ENCODE measurements around the gene KLK7. TPM values are rescaled to one million over a fixed set of nuclear protein-coding genes. Genes with fewer than 3 reads are reported as not detected.

Gene KLK7
- polyA plus RNA-seq, result 0.42 TPM
- long read RNA-seq, donor 1, result 0 reads
- long read RNA-seq, donor 2, result 0 reads
- long read RNA-seq, donor 3, result 0 reads
- long read RNA-seq, donor 4, result 0 reads
- long read RNA-seq, donor 5, result 0 reads
- long read RNA-seq, donor 6, result 0 reads
- long read RNA-seq, donor 7, result 0 reads
- long read RNA-seq, donor 8, result 0 reads
- long read RNA-seq, donor 9, result 0 reads
- long read RNA-seq, donor 10, result 0 reads
- long read RNA-seq, donor 11, result 0 reads

DNA sequence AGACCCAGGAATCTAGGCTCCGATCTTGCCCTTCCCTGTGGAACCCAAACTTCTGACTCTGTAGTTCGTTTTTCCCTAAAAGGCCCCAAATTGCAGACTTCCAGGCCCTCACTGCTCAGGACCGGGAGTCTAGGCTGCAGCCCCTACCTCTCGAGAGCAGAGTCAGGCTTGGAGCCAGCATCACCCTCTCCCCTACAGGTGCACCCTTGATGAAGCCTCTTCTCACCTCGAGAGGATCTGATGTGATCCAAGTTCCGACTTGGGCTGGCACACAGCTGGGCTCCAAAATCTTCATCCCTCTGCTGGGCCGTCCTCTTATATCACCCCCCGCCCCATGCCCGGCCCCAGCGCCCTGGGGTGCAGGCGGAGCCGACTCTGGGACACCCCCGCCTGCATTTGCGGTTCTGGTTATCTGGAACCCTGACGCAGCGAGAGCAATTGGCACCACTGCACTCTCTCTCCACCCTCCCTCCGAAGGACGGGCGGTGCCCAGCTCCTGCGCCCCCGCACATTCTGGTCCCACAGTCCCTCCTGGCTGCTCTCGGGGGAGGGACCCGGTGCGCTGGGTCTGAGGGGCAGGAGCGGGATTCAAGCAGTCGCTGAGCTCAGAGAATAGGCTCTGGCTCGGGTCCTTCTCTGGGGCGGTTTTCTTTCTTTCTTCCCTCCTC lies at the start of gene KLK7:
TSS of gene KLK7 (minus strand) at position 293 of the 668 bp plus-strand sequence. CDS start 1,518 bp downstream, outside the sequence.
- no peaks in the 10 kb centered on the region for H3K9me3 ChIP-seq (ENCODE audit: control insufficient read depth, low read depth, low read length)
- H3K36me3 ChIP-seq (ENCODE audit: control insufficient read depth, insufficient read depth, low read length), result no peaks in the 10 kb centered on the region
- DNase-seq, result no peak
- H3K4me3 ChIP-seq (ENCODE audit: low read length), result no peak within 1 kb of the TSS
- no peak within 1 kb of the TSS for H3K27ac ChIP-seq (ENCODE audit: low read length)
- no peaks in the 10 kb centered on the region for H3K4me1 ChIP-seq (ENCODE audit: control insufficient read depth, insufficient read depth, low read length)
- H3K27me3 ChIP-seq (ENCODE audit: control insufficient read depth, insufficient read depth, low read length), result peaks cover 7% of the 10 kb centered on the region
- 0% methylated on average over 1 of the region's 28 CpGs for WGBS (ENCODE audit: insufficient coverage, low lambda C conversion rate)

GRCh38 chr19:51031880-51032225 lies 48.1 kb upstream of the KLK7 start:
- Histone ChIP-seq H3K36me3 (ENCODE audit: control insufficient read depth, insufficient read depth, low read length) (no peaks in the 10 kb centered on the region), H3K9me3 (ENCODE audit: control insufficient read depth, low read depth, low read length) (no peaks in the 10 kb centered on the region), H3K4me3 (ENCODE audit: low read length) (no peak overlapping the region), H3K27ac (ENCODE audit: low read length) (no peak overlapping the region), H3K4me1 (ENCODE audit: control insufficient read depth, insufficient read depth, low read length) (no peaks in the 10 kb centered on the region), H3K27me3 (ENCODE audit: control insufficient read depth, insufficient read depth, low read length) (peaks cover 9% of the 10 kb centered on the region)
- no peak for DNase-seq
- no CpG with 5 or more reads among the region's 28 CpGs for WGBS (ENCODE audit: insufficient coverage, low lambda C conversion rate)

GRCh38 chr19:51031220-51031879 lies 47.6 kb upstream of the KLK7 start:
- Histone ChIP-seq H3K27ac (ENCODE audit: low read length) (no peak overlapping the region), H3K27me3 (ENCODE audit: control insufficient read depth, insufficient read depth, low read length) (peaks cover 9% of the 10 kb centered on the region)
- no CpG with 5 or more reads among the region's 7 CpGs for WGBS (ENCODE audit: insufficient coverage, low lambda C conversion rate)

DNA sequence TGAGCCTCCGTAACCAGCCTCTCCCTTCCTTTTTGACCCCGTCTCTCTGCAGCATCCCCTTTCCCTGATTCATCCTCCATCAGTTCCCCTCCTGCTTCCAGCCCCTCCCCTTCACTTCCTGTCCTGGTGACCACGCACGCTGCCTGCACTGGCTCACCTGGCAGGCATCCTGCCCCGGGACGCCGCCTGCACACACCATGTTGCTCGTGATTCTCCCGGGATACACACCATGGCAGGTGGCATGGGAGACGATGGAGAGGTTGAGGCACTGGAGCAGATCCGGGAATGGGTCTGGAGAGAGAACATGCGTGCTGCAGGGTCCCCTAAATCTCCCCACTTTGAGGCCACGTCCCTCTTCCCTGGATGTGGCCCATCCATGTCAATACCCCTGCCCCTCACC lies 46.9 kb upstream of the KLK7 start:
- Histone ChIP-seq H3K4me3 (ENCODE audit: low read length) (no peak overlapping the region), H3K36me3 (ENCODE audit: control insufficient read depth, insufficient read depth, low read length) (no peaks in the 10 kb centered on the region), H3K27me3 (ENCODE audit: control insufficient read depth, insufficient read depth, low read length) (peaks cover 13% of the 10 kb centered on the region), H3K9me3 (ENCODE audit: control insufficient read depth, low read depth, low read length) (no peaks in the 10 kb centered on the region), H3K27ac (ENCODE audit: low read length) (no peak overlapping the region), H3K4me1 (ENCODE audit: control insufficient read depth, insufficient read depth, low read length) (no peaks in the 10 kb centered on the region)
- DNase-seq, result no peak
- 70% methylated on average over 2 of the region's 13 CpGs for WGBS (ENCODE audit: insufficient coverage, low lambda C conversion rate)

More at GRCh38 chr19:51031220-51031879, 47.6 kb upstream of the KLK7 start:
- H3K4me3 ChIP-seq (ENCODE audit: low read length), result no peak overlapping the region
- DNase-seq, result no peak
- no peaks in the 10 kb centered on the region for H3K9me3 ChIP-seq (ENCODE audit: control insufficient read depth, low read depth, low read length)
- no peaks in the 10 kb centered on the region for H3K4me1 ChIP-seq (ENCODE audit: control insufficient read depth, insufficient read depth, low read length)
- H3K36me3 ChIP-seq (ENCODE audit: control insufficient read depth, insufficient read depth, low read length), result no peaks in the 10 kb centered on the region

DNA sequence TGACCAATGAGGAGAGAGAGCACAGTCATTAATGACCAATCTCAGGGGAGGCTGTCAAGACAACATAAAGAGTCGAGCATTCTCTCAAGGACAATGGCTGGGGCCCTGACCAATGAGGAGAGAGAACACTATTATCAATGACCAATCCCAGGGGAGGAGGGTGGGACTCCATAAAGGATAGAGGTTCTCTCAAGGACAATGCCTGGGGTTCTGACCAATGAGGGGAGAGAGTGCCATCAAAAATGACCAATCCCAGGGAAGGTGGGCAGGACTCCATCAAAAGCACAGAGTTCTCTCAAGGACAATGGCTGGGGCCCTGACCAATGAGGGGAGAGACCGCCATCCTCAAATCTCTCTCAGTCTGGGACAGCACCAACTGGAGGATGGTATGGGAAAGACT lies 46.0 kb upstream of the KLK7 start:
- DNase-seq, result no peak
- no peak overlapping the region for H3K27ac ChIP-seq (ENCODE audit: low read length)
- no CpG with 5 or more reads among the region's 2 CpGs for WGBS (ENCODE audit: insufficient coverage, low lambda C conversion rate)
- no peaks in the 10 kb centered on the region for H3K36me3 ChIP-seq (ENCODE audit: control insufficient read depth, insufficient read depth, low read length)
- H3K4me1 ChIP-seq (ENCODE audit: control insufficient read depth, insufficient read depth, low read length), result no peaks in the 10 kb centered on the region
- H3K4me3 ChIP-seq (ENCODE audit: low read length), result no peak overlapping the region
- peaks cover 14% of the 10 kb centered on the region for H3K27me3 ChIP-seq (ENCODE audit: control insufficient read depth, insufficient read depth, low read length)
- no peaks in the 10 kb centered on the region for H3K9me3 ChIP-seq (ENCODE audit: control insufficient read depth, low read depth, low read length)

- no peaks in the 10 kb centered on the region for H3K36me3 ChIP-seq (ENCODE audit: control insufficient read depth, insufficient read depth, low read length)
- no CpG with 5 or more reads among the region's 5 CpGs for WGBS (ENCODE audit: insufficient coverage, low lambda C conversion rate)
- no peak overlapping the region for H3K27ac ChIP-seq (ENCODE audit: low read length)
- DNase-seq, result no peak
- no peaks in the 10 kb centered on the region for H3K4me1 ChIP-seq (ENCODE audit: control insufficient read depth, insufficient read depth, low read length)
- H3K9me3 ChIP-seq (ENCODE audit: control insufficient read depth, low read depth, low read length), result no peaks in the 10 kb centered on the region
- H3K4me3 ChIP-seq (ENCODE audit: low read length), result no peak overlapping the region
- H3K27me3 ChIP-seq (ENCODE audit: control insufficient read depth, insufficient read depth, low read length), result peaks cover 14% of the 10 kb centered on the region
These were observed 44.2 kb upstream of the KLK7 start for GRCh38 chr19:51027873-51028272.

DNA sequence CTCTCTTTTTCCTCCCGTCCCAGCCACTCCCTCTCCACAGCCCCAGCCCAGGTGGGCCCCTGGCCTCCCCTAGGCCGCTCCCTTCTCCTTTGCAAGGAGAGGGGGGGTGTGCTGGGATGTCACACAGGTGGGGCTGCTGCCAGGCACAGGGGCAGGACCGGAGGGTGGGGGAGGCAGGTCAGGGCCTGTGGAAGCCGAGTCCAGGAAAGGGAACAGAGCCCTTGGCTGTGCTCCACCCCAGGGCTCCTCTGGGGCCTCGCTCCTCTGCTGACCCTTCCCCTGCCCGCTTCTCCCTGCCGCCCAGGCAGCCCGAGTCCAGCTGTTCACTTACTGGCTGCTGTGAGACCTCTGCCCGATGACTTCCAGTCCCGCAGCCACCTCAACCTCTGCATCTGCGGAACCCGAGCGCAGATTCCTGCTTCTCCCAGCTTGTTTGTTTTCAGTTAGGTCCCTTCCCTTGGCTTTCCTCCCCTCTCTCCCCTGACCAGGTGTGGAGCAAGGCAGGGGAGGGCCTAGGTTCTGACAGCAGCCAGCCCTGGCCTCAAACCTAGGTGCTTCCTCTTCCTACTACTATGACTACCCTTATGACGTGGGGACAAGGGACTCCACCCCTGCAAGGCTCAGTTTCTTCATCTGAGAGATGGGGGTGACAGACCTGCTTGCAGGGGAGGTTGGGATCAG lies 43.5 kb upstream of the KLK7 start:
- no peak overlapping the region for H3K27ac ChIP-seq (ENCODE audit: low read length)
- no CpG with 5 or more reads among the region's 14 CpGs for WGBS (ENCODE audit: insufficient coverage, low lambda C conversion rate)
- H3K9me3 ChIP-seq (ENCODE audit: control insufficient read depth, low read depth, low read length), result no peaks in the 10 kb centered on the region
- H3K4me1 ChIP-seq (ENCODE audit: control insufficient read depth, insufficient read depth, low read length), result no peaks in the 10 kb centered on the region
- H3K27me3 ChIP-seq (ENCODE audit: control insufficient read depth, insufficient read depth, low read length), result peaks cover 14% of the 10 kb centered on the region
- no peaks in the 10 kb centered on the region for H3K36me3 ChIP-seq (ENCODE audit: control insufficient read depth, insufficient read depth, low read length)
- no peak for DNase-seq
- H3K4me3 ChIP-seq (ENCODE audit: low read length), result no peak overlapping the region

DNA sequence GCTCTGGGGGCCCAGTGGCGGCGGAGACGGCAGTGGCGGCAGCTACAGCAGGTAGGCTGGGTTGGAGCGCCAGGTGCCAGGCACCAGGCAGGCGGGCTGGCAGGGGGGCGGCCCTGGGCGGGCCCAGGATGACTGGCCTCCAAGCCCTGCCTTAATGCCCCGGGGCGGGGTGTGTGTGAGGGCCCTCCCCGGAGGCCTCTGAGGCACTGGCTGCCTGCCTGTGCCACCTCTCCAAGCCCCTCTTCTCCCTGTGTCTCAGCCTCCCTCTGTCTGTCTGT lies 42.8 kb upstream of the KLK7 start, which contains the start of gene KLK11:
TSS of gene KLK11 (minus strand) at position 63 of the 278 bp plus-strand sequence. CDS start 985 bp downstream, outside the sequence.
- peaks cover 15% of the 10 kb centered on the region for H3K27me3 ChIP-seq (ENCODE audit: control insufficient read depth, insufficient read depth, low read length)
- H3K9me3 ChIP-seq (ENCODE audit: control insufficient read depth, low read depth, low read length), result no peaks in the 10 kb centered on the region
- H3K36me3 ChIP-seq (ENCODE audit: control insufficient read depth, insufficient read depth, low read length), result no peaks in the 10 kb centered on the region
- DNase-seq, result no peak
- no peaks in the 10 kb centered on the region for H3K4me1 ChIP-seq (ENCODE audit: control insufficient read depth, insufficient read depth, low read length)
- H3K4me3 ChIP-seq (ENCODE audit: low read length), result no peak within 1 kb of the TSS
- H3K27ac ChIP-seq (ENCODE audit: low read length), result no peak within 1 kb of the TSS
- no CpG with 5 or more reads among the region's 11 CpGs for WGBS (ENCODE audit: insufficient coverage, low lambda C conversion rate)

GRCh38 chr19:51025809-51026553 lies 42.3 kb upstream of the KLK7 start:
- Histone ChIP-seq H3K36me3 (ENCODE audit: control insufficient read depth, insufficient read depth, low read length) (no peaks in the 10 kb centered on the region), H3K27me3 (ENCODE audit: control insufficient read depth, insufficient read depth, low read length) (peaks cover 18% of the 10 kb centered on the region), H3K9me3 (ENCODE audit: control insufficient read depth, low read depth, low read length) (no peaks in the 10 kb centered on the region), H3K4me3 (ENCODE audit: low read length) (no peak overlapping the region), H3K4me1 (ENCODE audit: control insufficient read depth, insufficient read depth, low read length) (no peaks in the 10 kb centered on the region), H3K27ac (ENCODE audit: low read length) (no peak overlapping the region)
- no CpG with 5 or more reads among the region's 18 CpGs for WGBS (ENCODE audit: insufficient coverage, low lambda C conversion rate)
- DNase-seq, result no peak

GRCh38 chr19:51025401-51025800 lies 41.7 kb upstream of the KLK7 start:
- no CpG with 5 or more reads among the region's 6 CpGs for WGBS (ENCODE audit: insufficient coverage, low lambda C conversion rate)
- H3K27ac ChIP-seq (ENCODE audit: low read length), result no peak overlapping the region

More at GRCh38 chr19:51025401-51025800, 41.7 kb upstream of the KLK7 start:
- Histone ChIP-seq H3K4me1 (ENCODE audit: control insufficient read depth, insufficient read depth, low read length) (no peaks in the 10 kb centered on the region), H3K9me3 (ENCODE audit: control insufficient read depth, low read depth, low read length) (no peaks in the 10 kb centered on the region), H3K36me3 (ENCODE audit: control insufficient read depth, insufficient read depth, low read length) (no peaks in the 10 kb centered on the region), H3K27me3 (ENCODE audit: control insufficient read depth, insufficient read depth, low read length) (peaks cover 19% of the 10 kb centered on the region), H3K4me3 (ENCODE audit: low read length) (no peak overlapping the region)
- DNase-seq, result no peak
